Testis (tissue), 3 donors: ENCODE results near the gene VCL. TPM values are rescaled to one million over a fixed set of nuclear protein-coding genes. Genes with fewer than 3 reads are reported as not detected.
"Not testable (repeated sequence)": the region's sequence is repeated elsewhere in the genome, so short reads cannot be mapped to it uniquely, and the experiment has no call there.

Experiments used
- DNase-seq: peaks from one replicate; pipeline ENCODE4 v3.0.0-alpha.2; 2019
- H3K27ac ChIP-seq, 2 donors: fragments of 200-600 bp; sonication (generic); one replicate each; pipeline ENCODE4 v1.5.1; 2019
- H3K27me3 ChIP-seq: fragments of 200-600 bp; sonication (generic); one replicate; pipeline ENCODE4 v1.5.1; 2019
- H3K36me3 ChIP-seq: fragments of 200-600 bp; sonication (generic); one replicate; pipeline ENCODE4 v1.5.1; 2017; ENCODE audit warnings: low read depth; ENCODE audit errors: missing control alignments
- H3K4me1 ChIP-seq: fragments of 200-600 bp; sonication (generic); one replicate; pipeline ENCODE4 v1.5.1; 2019
- H3K4me3 ChIP-seq, 2 donors: fragments of 200-600 bp; sonication (generic); one replicate each; pipeline ENCODE4 v1.5.1; 2017 to 2019
- H3K9me3 ChIP-seq: fragments of 200-600 bp; sonication (generic); one replicate; pipeline ENCODE4 v1.5.1; 2017
- POLR2A ChIP-seq: fragments of 450-650 bp; IDR thresholded peaks from one replicate; pipeline ENCODE4 v1.6.1; 2017; ENCODE audit warnings: antibody characterized with exemption, mild to moderate bottlenecking, moderate library complexity
- WGBS, 2 donors: methylation state at CpG; one replicate each; pipeline ENCODE4 v1.1.5; 2018; 5-methylcytosine and 5-hydroxymethylcytosine counted together
- intact Hi-C: fragments of 100-400 bp; cut with DNase I; formaldehyde crosslinking; loops from one replicate; pipeline ENCODE4 v1.15.1; 2023; ENCODE audit warnings: low total_unique reads
- polyA plus RNA-seq: library from polyadenylated mRNA; stranded (reverse); fragments of 350-450 nt; fragmentation: Illumina TruSeq; extraction: RNeasy Lipid Tissue Mini Kit (QIAGEN cat#74804); gene quantifications from one replicate; pipeline ENCODE4 v1.2.3, GENCODE V29; 2014; ENCODE audit warnings: low read depth, low replicate concordance; ENCODE audit not compliant: insufficient read depth
- total RNA-seq, 2 donors: library from RNA; depleted of rRNA; stranded (reverse); fragments of >200 nt; gene quantifications; one replicate each; pipeline ENCODE4 v1.2.3, GENCODE V29; 2016
- TF ChIP-seq, protein P1 (sequence below), 3 experiments: fragments of 450-650 bp in 2 of 3; fragments of 200-600 bp in 1 of 3; sonication (generic) in 1 of 3; IDR thresholded peaks; one replicate each; pipeline ENCODE4 v1.5.1; 2016 to 2019; ENCODE audit warnings: antibody characterized with exemption in 3 of 3, mild to moderate bottlenecking in 2 of 3, moderate library complexity in 1 of 3

The VCL gene
- total and polyA plus RNA-seq, 3 donors from 2014 or later: 106 to 272 (median 267) TPM

DNA sequence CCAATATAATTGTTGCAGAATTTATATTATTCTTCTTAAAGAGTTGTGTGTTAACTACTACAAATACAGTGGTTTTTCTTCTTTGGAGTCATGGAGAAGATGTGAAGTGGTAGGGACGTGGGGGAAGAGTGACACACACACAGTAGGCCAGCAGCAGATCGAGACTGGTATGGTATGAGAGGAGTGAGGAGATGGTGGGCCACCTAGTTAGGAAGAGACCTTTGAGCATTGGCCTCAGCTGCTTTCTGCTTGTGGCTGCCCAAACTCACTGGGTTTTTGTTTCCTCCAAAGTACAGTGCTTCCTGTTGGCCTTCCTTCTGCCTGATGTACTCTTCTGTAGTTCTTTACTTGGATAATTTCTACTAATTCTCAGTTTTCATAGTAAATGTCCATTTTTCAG lies 14.6 kb downstream of the VCL start:
- H3K36me3 ChIP-seq: no peaks in the 10 kb centered on the region
- H3K4me1 ChIP-seq: peaks cover 30% of the 10 kb centered on the region
- no peaks in the 10 kb centered on the region for H3K27me3 ChIP-seq
- 67 to 82% methylated on average over 2 of the region's 2 CpGs for WGBS, 2 donors
- H3K4me3 ChIP-seq: no peak overlapping the region
- intact Hi-C loops: no loop called here
- TF ChIP-seq, protein P1, sequence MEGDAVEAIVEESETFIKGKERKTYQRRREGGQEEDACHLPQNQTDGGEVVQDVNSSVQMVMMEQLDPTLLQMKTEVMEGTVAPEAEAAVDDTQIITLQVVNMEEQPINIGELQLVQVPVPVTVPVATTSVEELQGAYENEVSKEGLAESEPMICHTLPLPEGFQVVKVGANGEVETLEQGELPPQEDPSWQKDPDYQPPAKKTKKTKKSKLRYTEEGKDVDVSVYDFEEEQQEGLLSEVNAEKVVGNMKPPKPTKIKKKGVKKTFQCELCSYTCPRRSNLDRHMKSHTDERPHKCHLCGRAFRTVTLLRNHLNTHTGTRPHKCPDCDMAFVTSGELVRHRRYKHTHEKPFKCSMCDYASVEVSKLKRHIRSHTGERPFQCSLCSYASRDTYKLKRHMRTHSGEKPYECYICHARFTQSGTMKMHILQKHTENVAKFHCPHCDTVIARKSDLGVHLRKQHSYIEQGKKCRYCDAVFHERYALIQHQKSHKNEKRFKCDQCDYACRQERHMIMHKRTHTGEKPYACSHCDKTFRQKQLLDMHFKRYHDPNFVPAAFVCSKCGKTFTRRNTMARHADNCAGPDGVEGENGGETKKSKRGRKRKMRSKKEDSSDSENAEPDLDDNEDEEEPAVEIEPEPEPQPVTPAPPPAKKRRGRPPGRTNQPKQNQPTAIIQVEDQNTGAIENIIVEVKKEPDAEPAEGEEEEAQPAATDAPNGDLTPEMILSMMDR (IDR thresholded peaks at IDR 0.05): no peak
- TF ChIP-seq POLR2A: no peak
- no peaks in the 10 kb centered on the region for H3K9me3 ChIP-seq
- H3K27ac ChIP-seq: no peak overlapping the region
- DNase-seq: no peak

DNA sequence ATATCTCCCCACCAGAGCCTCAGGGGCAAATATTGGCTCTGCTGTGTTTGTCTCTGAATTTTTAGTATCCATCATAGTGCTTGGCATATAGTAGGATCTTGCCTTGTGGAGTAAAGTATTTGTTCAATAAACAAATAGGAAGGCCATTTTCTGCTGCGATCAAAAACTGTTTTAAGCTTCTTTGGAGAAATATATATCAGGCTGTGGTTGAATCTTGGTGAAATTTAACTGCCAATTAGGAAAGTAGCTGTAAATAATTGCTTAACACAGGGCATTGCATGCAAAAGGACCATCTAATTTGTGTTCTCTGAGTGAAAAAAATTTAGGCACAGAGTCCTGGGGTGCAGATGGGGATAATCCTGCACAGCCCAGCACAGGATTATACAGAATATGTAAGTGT lies 15.1 kb downstream of the VCL start:
- Histone ChIP-seq H3K36me3 (no peaks in the 10 kb centered on the region), H3K27ac (no peak overlapping the region), H3K4me3 (no peak overlapping the region), H3K27me3 (no peaks in the 10 kb centered on the region), H3K9me3 (no peaks in the 10 kb centered on the region), H3K4me1 (peaks cover 28% of the 10 kb centered on the region)
- intact Hi-C loops: no loop called here
- WGBS, 2 donors: 74 to 93% methylated on average over 1 of the region's 1 CpG
- no peak for DNase-seq
- no peak for TF ChIP-seq POLR2A
- TF ChIP-seq, protein P1 (IDR thresholded peaks at IDR 0.05): no peak

DNA sequence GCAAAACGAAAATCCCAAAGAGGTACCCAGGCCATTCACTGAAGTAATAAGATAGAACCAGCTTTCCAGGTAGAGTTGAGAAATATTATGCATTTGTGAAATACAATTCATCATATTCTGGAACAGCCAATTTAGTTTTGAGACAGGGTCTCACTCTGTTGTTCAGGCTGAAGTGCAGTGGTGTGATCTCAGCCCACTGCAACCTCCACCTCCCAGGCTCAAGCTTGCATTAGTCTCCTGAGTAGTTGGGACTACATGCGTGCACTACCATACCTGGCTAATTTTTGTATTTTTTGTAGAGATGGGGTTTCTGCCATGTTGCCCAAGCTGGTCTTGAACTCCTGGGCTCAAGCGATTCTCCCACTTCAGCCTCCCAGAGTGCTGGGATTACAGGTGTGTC lies 16.7 kb downstream of the VCL start:
- DNase-seq, H3K9me3 ChIP-seq, H3K27ac ChIP-seq, H3K4me3 ChIP-seq, intact Hi-C loops, H3K36me3 ChIP-seq, H3K27me3 ChIP-seq: not testable (repeated sequence)
- H3K4me1 ChIP-seq: peaks cover 18% of the 10 kb centered on the region
- 68 to 85% methylated on average over 3 of the region's 3 CpGs for WGBS, 2 donors

DNA sequence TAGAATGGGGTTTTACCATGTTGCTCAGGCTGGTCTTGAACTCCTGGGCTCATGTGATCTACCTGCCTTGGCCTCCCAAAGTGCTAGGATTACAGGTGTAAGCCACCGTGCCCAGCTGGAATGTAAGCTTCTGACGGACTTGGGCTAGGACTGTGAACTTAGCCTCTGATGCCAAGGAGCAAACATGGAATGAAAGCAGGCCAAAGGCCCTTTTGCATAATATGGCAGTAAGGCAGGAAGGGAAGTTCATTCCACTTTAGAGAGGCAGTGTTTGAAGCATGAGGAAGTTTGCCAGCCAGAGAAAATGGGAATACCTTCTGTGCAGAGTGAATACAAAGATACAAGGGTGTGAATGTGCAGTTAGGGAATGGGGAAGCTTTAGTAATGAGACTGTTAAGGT lies 20.3 kb downstream of the VCL start:
- whole genome bisulfite sequencing, 2 donors: 89 to 94% methylated on average over 2 of the region's 2 CpGs
- Histone ChIP-seq H3K36me3 (no peaks in the 10 kb centered on the region), H3K9me3 (no peaks in the 10 kb centered on the region), H3K27ac (no peak overlapping the region), H3K4me1 (peaks cover 12% of the 10 kb centered on the region), H3K27me3 (no peaks in the 10 kb centered on the region), H3K4me3 (no peak overlapping the region)
- intact Hi-C loops: no loop called here
- no peak for DNase-seq
- TF ChIP-seq, protein P1 (IDR thresholded peaks at IDR 0.05): no peak
- no peak for TF ChIP-seq POLR2A

DNA sequence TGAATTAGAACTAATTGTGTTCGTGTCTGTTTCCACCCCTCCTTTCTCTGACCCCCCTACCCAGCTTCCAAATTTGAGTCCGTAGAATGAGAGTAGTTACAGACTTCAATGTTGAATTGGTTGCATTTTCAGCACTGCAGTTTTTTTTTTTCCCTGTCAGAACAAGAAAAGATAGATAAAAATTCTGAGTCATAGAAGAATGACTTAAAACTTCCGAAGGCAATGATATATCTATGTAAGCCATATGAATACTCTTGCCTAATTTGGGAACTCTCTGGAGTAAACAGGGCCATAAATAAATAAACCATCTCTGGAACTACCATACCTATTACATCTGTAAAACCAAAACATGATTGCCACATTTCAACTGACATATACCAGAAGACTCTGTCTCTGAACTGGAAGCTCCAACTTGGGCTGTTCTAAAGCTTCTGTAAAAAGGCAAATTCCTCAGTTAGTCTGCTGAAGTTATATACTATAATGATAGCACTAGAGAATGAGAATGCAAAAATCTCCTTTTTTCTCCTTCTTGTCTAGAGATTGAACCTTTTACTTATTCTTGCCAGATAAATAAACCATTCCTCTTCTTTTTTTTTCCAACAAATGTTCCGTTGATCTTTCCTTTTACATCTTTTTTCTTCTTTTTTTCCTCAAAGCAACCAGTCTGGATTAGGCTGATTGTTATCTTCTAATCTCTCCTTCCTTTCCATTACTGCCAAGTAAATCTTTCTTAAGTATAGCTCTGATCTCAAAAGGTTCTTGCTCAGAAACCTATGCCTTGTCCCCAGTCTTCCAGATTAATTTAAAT lies 23.5 kb downstream of the VCL start:
- peaks cover 33% of the 10 kb centered on the region for H3K4me1 ChIP-seq
- no peak overlapping the region for H3K4me3 ChIP-seq
- DNase-seq: no peak
- no peaks in the 10 kb centered on the region for H3K36me3 ChIP-seq
- no peaks in the 10 kb centered on the region for H3K27me3 ChIP-seq
- intact Hi-C loops: no loop called here
- no peaks in the 10 kb centered on the region for H3K9me3 ChIP-seq
- no peak for TF ChIP-seq POLR2A
- TF ChIP-seq, protein P1 (IDR thresholded peaks at IDR 0.05): no peak
- no peak overlapping the region for H3K27ac ChIP-seq
- 43 to 69% methylated on average over 4 of the region's 4 CpGs for whole genome bisulfite sequencing, 2 donors
